Activated T-cell treated with anti-CD3 and anti-CD28 coated beads for 4 hours (primary cell): ENCODE data around the gene TLNRD1.

Experiments used
- DNase-seq: peaks from one replicate; pipeline ENCODE4 v3.0.0-alpha.2; 2020

TLNRD1 gene

DNA sequence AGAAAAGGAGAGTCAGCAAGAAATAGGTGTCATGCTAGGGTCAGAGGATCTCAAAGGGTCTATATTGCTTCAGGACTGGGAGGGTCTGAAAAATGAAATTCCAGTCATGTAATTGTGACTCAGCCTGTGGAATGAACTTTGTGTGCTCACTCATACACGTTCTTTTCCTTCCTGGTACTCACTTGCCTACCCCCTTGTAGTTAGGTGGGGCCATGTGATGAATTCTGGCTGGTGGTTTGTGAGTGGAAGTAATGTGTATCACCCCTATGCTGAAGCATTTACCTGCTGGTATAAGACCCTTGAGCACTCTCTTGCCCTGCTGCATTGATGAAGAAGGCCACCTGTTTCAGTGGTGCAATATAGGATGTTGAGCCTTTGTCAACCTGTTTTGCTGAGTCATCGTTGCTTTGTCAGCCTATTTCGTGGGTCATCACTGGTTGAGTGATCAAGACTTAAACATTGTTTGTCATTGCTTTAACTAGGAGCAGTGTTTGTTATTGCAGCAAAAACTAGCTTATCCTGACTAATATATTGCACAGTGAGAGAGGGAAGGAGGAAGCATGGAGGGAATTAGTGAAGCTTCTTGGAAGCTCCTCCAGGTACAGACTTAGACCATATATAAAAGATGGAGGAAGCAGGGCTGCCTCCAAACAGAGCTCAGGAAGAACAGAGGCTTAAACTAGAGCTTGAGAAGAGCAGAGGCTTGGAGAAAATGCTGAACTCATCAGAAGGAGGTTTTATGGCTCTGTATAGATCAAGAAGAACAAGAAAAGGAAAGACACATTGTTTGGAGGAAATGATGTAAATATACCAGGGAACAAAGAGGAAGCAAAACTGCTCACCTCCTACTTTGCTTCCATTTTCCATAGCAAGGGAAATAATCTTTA, 28.9 kb downstream of the TLNRD1 start:
- no peak for DNase-seq

DNA sequence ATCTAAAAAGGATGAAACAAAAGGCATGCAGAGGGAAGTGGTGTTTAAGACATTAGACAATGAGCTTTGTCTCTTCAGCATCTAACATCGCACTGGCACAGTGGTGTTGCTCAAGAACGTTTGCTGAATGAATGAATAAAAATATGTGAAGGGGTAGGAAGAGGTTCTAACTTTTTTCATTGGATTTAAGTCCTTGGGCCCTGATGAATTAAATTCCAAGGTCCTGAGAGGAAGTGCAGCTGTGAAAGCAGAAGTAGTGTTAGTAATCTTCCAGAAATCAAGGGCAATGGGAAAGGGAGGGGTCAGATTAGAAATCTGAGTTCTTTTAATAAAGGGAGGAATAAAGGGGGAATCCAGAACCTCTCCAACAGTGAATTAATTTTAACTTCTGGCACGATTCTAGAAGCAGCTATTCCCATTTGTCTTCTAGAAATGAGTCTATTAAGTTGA, 29.6 kb downstream of the TLNRD1 start:
- DNase-seq = no peak

DNA sequence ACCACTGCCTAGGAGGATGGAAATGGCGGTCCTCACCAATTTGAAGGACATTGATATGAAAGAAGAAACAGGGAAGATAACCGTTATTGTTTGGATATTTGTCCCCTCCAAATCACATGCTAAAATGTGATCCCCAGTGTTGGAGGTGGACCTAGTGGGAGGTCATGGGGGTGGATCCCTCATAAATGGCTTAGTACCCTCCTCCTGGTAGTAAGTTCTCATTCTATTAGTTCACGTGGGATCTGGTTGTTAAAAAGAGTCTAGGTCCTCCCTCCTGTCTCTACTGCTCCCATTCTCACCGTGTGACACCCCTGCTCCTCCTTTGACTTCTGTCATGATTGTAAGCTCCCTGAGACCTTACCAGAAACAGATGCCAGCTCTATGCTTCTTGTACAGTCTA, 30.5 kb downstream of the TLNRD1 start:
- no peak for DNase-seq

DNA sequence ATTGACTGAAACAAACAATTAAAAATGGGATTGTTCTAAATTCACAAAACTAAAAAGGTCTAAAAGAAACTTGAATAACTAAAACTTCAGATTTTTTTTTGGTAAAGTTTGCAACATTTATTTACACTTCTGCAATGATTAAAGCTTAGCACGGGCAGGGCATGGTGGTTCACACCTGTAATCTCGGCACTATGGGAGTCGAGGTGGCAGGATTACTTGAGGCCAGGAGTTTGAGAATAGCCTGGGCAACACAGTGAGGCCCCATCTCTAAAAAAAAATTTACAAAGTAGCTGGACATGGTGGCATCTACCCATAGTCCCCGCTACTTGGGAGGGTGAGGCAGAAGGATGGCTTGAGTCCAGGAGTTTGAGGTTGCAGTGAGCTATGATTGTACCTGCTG, 31.6 kb downstream of the TLNRD1 start:
- DNase-seq = no peak

DNA sequence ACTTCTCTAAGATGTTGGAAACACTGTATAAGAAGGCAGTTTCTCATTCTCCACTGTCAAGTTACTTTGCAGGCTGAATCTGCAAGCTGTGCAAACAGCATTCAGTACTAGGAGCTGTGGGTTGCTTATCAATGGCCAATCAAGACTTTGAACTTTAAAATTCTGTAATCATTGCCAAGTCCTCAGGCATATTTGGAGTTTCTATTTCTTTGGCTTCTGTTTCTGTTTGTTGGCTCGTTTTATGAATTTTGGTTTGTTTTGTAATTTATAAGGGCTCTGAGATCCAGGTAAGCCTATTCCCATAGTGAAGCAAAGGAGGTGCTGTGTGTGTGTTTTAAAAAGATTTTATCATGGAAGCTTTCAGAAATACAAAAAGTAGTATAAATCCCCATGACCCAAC, 32.1 kb downstream of the TLNRD1 start:
- DNase-seq = no peak

DNA sequence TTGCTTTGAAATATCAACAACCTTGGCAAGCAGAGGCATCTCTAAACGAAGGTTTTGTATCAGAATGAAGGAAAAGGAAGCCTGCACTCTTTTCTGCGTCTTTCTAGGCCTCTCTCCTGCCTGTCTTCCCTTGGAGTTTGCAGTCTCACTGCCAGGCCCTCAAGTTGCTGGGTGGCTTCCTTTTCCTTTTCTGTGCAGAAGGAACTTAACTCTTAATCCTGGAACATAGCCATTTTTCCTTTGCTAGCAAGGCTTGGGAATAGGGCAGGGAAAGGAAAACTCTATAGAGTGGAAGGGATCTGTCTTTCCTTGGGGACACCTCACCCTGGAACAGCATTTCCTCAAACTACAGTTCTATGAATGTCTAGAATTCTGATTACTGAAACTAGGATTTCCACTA, 32.8 kb downstream of the TLNRD1 start:
- no peak for DNase-seq

DNA sequence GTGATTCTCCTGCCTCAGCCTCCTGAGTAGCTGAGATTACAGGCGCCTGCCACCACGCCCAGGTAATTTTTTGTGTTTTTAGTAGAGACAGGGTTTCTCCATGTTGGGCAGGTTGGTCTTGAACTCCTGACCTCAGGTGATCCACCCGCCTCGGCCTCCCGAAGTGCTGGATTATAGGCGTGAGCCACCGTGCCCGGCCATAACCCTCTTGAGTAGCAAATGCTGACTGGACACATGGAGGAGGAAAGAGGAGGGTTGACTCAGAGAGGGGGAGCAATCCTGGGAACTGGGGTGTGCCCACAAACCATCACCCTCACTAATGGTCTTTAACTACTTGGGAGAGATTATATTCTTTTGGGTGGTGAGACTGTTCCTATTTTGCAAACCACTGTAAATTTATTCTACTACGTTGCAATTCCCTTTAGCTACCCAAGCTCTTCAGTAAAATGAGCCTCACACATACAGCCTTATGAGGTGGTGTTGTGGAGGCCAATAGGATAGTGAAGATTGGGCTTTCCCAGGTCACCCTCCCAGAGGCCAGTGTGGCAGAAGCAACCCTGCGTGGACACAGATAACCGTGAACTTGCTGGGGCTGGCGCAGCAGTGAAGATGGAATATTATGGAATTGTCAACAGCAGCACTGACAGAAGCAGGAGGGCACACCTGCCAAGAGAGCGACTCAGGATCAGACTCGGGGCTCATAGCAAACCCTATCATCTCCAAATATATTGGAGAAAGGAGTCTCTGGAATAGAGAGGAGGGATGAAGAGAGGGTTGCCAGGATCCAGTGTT, 37.4 kb downstream of the TLNRD1 start:
- no peak for DNase-seq

DNA sequence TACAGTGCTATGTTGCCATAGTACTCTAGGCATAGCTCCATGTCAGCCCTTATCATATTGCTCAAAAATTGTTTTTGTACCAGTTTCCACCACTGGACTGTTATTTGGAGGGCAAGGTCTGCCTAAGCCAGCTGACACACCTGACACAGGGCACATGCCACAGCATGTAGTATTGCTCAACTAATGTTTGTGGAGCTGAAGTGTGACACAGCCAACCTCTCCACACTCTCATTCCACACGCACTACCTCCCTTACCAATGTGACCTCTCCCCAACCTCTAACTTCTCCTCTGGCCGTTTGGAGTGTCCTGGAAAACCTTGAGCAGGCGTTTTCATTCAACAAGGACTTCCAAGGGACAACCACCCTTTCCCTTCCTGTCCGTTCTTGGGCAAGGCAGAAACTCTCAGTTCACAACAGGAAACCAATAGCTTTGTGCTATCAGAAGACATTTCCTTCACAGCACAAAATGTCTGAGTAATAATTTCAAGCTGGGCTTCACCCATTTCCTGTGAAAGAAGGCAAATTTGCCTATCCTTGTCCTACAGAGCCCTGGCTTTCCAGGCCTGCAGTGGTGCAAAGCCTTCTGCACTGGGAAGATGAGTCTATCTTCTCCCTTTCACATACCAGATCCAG, 38.4 kb downstream of the TLNRD1 start:
- no peak for DNase-seq

DNA sequence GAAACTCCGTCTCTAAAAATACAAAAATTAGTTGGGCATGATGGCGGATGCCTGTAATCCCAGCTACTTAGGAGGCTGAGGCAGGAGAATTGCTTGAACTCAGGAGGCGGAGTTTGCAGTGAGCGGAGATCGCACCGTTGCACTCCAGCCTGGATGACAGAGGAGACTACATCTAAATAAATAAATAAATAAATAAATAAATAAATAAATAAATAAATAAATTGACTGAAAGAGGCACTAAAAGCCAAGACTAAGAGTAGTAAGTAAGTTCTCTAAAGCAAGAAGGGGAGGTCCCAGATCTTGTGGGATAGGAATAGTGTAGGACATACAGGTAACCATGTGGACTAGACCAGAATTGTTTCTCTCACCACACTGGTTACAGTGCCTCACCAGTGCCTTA, 40.0 kb downstream of the TLNRD1 start:
- no peak for DNase-seq

DNA sequence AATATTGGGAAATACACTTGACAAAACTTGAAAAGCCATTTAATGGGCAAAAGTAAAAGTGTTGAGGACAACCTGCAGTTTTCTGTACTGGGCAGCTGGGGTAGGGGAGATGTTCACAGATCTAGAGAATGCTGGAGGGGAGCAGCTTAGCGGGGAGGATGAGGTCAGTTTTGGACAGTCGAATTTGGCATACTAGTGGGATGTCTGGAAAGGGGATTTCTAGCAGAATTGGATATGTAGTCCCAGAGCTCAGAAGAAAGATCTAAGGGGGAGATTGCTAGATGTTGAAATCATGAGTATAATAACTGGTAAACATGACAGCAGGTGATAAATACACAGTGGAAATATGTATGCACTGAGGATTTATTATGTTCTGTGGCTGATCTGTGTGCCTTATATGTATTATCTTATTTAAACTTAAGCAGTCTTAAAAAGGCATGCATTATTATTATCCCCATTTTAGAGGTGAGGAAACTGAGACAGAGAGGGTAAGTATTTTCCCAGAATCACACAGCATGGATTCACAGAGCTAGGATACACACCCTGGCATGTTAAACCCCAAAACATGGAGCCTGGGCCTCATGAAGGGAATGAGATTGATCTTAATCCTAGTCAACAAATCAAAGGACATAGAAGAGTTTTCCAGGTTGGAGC, 42.7 kb downstream of the TLNRD1 start:
- no peak for DNase-seq

DNA sequence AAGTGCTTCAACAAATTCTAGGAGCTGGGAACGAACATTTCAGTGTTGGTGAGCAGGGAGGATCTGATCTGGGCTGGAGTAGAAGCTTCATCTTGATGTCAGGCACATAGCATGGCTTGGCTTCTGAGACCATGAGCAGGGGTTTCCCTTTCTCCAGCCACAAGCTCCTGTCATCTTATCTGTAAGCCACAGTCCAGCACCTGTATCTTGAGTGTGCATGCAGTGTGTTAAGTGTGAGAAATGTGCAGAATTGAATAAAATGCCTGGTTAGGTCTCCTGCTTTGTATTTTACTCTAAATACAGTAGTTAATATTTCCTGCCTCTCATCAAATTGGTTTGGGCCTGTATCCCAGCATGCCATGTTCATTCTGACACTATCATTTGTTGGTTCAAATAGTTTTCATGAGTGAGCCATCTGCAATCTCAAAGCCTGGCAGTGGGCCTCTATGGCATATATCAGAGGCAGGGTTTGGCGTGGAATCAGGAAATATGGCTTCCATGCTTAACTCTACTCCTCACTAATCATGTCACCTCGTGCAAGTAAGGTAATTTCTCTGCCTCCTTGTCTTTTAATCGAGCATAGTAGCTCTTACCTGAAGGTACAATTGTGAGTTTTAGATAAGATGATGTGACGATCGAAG, 43.3 kb downstream of the TLNRD1 start:
- no peak for DNase-seq

DNA sequence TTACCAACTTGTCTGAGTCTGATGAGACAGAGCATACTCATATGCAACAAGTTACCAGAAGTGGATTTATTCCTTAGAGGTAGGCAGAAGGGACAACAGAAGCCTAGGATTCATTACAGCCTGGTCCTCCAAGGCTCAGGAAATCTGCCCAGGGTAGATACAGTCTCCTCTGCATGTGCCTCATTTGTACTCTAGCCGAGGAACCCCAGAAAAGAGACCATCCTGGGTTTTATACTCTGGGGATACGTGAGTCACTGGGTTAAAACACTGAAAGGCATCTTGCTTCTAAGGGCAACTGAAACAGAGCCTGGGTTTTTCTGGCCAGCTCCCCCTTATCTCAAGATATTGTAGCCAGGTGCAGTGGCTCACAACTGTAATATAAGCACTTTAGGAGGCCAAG, 45.6 kb downstream of the TLNRD1 start:
- no peak for DNase-seq

DNA sequence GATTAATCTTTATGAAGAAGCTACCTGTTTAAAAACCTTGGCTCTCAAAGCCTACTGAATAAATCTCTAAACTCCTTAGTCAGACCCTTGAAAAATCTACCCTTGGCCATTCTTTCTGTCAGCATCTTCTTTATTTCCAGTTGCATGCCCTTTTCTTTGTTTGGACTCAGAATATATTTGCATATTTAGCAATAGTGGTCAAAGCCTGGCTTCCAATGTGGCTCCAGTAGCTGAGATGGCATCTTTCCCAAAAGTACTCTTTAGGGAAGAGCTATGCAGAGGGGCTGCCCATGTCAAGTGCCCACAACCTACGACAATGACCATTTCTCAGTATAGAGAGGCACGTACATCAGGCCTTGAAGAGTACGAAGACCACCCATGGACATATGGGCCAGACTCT, 47.2 kb downstream of the TLNRD1 start:
- DNase-seq = no peak

DNA sequence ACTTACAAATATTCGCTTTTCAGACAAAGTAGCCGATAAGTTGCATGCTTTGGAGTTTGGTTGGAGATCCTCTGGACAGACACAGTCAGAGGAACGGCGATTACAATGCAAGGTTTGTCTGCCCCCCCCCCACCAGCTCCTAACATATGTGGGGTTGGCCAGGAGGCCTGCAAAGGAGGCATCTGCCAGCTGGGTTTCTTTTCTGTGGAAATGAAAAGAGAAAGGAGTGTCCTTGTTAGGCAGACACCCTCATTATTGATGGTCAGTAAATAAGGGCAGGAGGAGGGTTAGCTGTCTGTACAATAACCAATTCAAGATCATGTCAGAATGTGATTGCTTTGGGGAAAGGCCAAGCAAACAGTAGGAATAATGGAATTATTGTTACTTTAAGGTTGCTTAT, 49.1 kb downstream of the TLNRD1 start:
- no peak for DNase-seq

DNA sequence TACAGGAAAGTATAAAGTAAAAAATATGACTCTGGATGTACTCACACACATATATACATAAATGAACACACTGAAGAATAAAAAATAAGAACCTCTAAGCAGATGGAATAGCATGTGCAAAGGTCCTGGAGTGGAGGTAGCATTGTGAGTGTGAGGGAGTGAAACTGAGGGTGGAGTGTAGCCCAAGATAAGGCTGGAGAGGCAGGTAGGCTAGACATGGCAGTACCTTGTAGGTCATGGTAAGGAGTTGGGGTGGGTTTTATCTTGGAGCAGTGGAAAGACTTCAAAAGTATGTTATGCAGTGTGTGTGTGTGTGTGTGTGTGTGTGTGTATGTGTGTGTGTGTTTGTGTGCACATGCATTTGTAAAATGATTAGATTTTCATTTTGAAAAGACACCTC, 49.5 kb downstream of the TLNRD1 start:
- no peak for DNase-seq

DNA sequence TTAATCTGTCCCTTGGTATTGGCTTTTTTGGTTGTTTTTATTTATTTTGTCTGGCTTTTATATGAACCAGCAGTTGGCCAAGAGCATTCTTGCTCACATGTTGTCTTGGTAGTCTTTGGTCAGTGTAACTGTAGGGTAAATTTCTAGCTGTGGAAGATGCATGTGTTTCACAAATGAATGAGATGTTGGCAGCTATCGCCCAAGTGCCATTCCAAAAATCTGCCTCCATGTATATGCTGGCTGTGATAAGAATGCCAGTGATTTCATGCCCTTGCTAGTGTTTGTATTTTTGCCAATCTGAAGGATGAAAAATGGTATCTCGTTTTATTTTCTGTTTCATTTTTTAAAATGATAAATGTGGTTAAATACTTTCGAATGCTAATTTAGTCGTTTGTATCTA, 50.1 kb downstream of the TLNRD1 start:
- DNase-seq = no peak

DNA sequence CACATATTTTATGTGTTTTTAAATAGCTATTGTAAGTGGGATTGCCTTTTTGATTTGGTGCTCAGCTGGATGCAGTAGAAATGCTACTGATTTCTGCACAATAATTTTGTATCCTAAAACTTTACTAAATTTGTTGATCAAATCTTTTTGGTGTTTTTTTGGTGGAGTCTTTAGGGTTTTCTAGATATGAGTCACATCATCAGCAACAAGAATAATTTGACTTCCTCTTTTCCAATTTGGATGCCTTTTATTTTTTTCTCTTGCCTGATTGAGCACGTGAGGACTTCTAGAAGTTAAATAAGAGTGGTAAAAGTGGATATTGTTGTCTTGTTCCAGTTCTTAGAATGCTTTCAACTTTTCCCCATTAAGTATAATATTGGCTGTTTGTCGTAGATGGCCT, 51.3 kb downstream of the TLNRD1 start:
- no peak for DNase-seq

DNA sequence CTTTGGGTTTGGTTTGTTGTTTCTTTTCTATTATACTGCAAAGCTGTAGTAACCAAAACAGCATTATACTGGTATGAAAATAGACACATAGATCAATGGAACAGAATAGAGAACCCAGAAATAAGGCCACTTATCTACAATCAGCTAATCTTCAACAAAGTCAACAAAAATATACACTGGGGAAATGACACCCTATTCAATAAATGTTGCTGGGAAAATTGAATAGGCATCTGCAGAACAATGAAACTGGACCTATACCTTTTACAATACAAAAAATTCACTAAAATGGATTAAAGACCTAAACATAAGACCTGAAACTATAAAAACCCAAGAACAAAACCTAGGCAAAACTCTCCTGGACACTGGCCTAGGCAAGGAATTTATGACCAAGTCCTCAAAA, 52.9 kb downstream of the TLNRD1 start:
- DNase-seq = no peak

DNA sequence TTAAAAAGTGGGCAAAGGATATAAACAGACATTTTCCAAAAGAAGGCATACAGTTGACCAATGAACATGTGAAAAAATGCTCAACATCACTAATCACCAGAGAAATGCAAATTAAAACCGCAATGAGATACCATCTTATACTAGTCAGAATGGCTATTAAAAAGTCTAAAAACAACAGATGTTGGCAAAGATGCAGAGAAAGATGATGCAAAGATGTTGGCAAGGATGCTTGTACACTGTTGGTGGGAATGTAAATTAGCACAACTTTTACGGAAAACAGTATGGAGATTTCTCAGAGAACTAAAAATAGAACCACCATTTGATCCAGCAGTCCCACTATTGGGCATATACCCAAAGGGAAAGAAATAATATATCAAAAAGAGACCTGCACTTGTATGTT, 53.5 kb downstream of the TLNRD1 start:
- DNase-seq = no peak
